NCI-H2227 treated with DMSO at 0.1 percent for 48 hours (cell line): ENCODE results near the gene NTN1.
"Not testable (repeated sequence)": the region's sequence is repeated elsewhere in the genome, so short reads cannot be mapped to it uniquely, and the experiment has no call there.

Experiments
- DNase-seq: peaks from one replicate; lab custom pipeline; 2025; lab: John Stamatoyannopoulos, UW

Gene NTN1

DNA sequence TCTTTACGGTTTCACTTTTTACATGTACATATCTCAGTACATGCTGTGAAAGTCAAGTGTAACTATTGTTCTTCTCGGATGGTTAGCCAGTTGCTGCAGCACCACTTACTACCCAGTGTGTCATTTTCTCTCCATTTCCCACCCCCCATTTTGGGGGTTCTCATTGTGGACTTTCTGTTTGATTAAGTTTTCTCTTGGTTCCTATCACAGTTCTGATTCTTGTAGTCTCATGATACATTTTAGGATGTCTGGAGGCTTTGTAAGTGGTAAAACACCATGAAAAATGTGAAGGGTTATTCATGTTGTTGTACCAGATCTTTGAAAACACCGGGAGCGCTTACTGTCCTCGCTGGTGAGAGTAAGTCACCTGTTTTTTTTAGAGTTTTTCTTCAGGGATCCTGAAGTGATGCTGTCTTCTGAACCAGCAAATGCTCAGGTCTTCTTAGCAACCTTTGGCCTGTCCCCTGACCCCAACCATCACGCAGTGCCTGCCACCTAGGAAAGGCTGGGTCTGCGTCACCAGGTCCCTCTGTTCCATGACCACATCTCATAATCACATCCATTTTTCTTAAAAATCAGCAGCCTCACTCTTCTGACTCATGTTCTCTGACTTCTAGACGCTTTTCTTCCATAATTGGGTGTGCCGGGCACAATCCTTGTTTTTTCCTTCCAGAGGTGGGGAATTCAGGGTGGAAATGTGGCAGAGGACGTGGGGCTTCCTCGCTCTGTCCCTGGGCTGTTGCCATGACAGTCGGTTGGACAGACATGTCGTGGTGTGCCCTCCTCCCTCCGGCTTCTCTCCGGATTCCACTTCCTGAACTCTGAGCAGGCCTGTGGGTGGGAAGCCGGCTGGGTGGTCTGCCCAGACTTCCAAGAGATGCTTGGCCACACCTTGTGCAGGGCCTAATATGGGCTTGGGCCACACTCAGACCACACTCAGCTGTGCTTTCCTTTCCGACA lies 102.6 kb downstream of the NTN1 start:
- no peak for DNase-seq

DNA sequence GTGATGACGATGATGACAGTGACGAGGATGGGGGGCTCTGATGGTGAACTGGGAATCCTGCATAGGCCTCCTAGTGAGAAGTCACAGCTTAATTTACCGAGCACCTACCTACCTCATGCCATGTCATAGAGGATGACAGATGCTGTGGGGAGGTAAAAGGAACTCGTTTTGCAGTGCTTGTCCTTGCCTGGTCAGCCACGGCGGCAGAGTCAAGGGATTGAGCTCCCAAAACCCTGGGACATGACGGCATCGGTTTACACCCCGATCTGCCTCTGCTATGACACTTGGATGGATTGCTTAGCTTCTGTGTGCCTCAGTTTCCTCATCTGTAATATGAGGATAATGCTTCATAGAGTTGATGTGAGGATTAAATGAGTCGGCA lies 103.2 kb downstream of the NTN1 start:
- DNase-seq: no peak

DNA sequence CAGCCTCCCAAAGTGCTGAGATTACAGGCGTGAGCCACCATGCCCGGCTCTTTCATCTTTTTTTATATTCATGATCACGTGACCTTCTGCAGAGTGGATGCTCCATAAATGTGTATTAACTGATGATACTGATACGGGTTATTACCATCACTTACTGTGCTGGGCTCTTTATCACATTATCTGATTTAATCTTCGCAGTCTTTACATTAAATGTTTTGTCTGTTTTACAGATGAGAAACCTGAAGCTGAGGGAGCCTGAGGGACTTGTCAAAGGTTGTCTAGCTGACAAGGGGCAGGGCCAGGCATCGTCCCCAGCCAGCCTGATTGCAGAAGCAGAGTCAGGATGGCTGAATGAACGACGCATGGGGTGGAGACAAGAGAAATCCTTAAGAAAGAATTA lies 104.4 kb downstream of the NTN1 start:
- DNase-seq: no peak

DNA sequence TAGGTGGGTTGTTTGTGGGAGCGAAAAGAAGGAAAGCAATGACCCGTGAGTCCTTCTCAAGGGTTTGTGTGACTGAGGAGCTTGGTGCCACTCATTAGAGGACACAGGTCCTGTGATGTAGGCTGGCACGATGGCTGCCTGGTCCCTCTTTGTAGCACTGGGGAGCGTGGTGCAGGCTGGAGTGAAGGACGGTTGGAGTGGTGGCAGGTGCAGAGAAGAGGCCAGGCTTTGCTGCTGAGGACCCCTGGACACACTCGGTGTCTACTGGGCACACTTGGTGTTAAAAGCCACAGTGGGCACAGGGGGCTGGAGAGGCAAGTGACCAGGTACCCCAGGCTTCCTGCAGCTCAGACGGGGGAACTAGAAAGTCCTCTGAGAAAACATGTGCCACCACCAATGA lies 106.0 kb downstream of the NTN1 start:
- no peak for DNase-seq

DNA sequence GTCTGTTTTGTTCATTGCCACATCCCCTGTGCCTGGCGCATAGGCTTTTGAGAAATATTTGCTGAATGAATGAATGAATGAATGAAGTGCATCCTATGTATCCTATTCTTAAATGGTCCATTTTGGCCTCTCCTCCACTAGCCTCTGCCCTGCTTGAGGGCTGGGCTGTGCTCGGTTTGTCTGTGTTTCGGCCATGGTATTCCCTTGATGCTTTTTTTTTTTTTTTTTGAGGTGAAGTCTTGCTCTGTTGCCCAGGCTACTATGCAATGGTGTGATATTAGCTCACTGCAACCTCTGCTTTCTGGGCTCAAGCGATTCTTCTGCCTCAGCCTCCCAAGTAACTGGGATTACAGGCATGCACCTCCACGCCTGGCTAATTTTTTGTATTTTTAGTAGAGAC lies 110.1 kb downstream of the NTN1 start:
- no peak for DNase-seq

DNA sequence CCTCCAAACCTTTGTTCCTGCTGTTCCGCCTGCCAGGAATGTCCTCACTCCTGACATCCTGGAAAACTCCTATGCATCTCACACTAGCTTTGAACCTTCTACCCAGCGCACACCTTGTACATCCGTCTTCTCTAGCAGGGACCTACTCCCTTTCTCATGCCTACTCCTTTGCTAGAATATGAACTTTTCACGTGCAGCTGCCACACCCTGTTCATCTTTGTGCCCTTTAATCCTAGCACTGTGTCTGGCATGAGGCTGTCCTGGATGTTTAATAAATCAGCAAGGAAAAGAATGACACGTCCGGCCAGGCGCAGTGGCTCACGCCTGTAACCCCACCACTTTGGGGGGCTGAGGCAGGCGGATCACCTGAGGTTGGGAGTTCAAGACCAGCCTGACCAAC lies 111.0 kb downstream of the NTN1 start:
- DNase-seq: no peak

DNA sequence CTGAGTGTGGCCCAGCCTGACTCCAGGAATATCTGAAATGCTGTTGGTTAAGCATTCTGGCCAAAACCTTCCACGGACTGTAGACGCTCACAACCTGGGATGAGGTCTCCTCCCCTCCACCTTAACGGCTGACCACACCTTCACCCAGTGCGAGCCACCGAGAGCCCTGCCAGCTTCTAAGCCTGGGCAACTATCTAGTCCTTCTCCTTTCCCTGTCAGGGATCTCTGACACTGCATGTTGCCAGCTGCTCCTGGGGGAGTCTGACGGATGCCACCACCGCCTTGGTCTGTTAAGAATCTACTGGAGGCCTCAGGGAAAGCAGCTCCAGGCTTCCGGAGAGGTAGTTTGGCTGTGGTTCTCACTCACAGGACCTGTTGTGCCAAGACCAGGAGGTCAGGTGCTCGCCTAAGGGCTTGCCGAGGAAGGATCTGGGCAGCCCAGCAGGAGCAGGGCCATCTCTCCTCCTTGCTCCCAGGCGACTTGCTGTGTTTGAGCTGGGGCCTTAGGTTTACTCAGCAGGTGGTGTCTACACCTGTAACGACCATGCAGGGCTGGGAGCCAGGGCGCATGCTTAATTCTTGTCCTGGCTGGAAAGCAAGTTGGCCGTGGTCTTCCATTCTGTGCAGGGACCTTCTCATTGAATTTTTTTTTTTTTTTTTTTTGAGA lies 111.8 kb downstream of the NTN1 start:
- no peak for DNase-seq

DNA sequence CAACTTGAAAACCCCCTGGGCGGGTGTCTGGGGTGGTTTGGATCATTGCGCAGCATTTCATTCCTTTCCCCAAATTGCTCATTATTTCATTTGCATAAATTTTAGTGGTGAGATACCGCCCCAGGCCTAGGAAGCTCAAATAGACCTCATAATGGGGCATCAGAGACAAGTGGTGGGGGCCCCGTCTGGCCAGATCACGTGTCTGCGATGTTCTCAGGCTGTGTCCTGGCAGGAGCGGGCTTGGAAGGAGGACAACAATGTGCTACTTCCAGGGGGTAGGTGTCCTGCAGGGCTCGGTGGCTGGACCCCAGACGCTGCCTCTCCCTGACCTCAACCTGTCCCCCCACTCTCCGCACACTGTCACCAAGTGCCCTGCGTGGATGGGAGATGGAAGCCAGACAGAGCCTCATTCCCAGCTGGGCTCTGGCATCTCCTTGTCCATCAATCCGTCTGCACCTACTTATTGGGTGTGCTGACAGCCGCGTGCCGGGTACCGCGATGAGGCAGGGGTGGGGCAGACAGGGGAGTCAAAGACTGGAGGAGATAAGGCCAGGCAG lies 116.9 kb downstream of the NTN1 start:
- DNase-seq: no peak

DNA sequence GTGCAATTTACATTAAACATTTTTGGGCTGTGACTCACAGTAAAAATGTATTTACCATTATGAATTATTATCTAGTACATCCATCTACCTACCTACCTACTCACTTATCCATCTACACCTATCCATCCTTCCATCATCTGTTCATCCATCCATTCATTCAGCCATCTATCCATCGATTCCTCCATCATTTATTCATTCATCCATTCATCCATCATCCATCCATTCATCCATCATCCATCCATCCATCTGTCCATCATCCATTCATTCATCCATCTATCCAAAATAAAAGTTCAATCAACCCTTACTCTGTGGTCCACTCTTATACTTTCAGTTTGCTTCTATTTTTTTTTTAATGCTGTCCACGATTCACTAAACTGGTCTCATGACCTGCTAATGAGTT lies 118.4 kb downstream of the NTN1 start:
- no peak for DNase-seq

DNA sequence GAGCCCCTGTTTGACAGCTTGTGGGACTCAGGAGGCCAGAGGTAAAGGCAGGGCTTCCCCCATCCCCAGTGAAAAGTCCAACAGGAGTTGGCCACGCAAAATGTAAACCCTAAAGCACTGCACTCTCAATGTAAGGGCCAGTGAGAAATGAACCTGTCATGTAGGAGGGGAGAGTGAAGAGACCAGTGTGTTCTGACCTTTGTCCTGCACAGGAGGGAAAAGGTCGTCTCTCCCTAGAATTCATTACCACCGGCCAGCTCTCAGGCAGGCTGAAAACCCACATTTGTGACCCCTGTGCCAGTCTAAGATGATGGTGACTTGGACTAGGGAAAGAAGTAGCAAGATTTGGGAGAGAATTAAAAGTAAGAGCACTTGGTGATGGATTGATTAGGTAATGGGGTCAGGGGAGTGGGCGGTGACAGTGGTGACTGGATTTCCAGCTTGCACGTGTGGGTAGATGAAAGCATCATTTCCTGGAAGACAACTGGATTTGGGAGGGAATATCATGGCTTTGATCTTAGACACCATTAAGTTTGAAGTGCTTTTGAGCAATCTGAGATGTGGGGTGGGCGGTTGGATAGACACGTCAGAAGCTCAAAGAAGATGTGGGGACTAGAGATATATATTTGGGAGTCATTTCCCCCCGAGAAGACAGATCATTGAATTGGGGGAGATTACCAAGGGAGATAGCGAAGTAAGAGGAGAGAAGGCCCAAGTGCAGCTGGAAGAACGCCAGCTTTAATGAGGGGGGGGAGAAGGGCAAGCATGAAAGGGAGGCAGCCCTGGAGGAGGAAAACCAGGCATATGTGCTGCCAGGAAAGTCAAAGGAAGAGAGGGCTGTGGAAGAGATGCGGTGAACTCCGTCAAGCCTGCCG lies 119.5 kb downstream of the NTN1 start:
- no peak for DNase-seq

DNA sequence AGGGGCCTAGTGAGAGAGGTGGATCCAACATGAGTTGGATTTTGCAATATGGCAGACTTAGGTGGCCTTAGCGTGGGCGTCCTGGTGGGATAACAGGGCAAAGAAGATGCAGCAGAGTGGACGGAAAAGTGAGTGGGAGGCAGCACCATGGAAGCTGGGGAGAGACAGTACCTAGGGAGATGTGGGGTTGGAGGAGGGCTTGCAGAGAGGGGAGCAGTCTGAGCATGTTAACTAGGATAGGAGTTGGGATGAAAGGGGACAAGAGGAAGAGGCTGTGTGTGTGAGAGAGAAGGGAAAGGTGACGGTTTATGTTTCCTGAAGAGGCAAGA lies 120.1 kb downstream of the NTN1 start:
- DNase-seq: no peak

DNA sequence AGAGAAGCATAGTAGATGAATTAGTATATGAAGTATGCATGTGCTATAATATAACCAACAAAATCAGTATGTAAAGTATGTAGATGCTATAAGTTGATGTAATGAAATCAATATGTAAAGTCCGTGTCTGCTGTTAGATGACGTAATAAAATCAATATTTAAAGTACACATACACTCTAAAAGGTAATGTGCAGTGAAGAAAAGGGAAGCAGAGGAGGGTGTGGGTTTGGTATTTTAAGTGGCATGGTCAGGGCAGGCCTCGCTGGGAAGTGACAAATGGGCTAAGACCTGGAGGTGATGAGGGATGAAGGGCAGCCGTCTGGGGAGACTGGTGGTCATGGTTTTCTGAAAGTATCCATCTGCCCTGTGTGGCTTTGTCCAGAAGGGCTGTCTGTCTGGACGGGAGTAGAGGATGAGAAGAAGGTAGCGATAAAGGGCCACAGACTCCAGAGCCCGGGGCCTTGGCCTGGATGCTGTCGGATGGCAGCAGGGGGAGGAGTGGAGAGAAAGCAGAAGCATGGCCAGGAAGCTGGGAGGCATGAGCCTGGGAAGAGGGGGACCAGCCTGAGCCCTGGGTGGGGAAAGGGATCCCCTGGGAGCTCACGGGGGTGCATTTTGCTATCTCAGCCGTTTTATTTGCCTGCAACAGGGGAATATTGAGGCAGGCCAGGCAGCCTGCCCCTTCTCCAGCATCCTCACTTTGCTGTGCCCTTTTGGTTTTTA lies 121.6 kb downstream of the NTN1 start:
- no peak for DNase-seq

DNA sequence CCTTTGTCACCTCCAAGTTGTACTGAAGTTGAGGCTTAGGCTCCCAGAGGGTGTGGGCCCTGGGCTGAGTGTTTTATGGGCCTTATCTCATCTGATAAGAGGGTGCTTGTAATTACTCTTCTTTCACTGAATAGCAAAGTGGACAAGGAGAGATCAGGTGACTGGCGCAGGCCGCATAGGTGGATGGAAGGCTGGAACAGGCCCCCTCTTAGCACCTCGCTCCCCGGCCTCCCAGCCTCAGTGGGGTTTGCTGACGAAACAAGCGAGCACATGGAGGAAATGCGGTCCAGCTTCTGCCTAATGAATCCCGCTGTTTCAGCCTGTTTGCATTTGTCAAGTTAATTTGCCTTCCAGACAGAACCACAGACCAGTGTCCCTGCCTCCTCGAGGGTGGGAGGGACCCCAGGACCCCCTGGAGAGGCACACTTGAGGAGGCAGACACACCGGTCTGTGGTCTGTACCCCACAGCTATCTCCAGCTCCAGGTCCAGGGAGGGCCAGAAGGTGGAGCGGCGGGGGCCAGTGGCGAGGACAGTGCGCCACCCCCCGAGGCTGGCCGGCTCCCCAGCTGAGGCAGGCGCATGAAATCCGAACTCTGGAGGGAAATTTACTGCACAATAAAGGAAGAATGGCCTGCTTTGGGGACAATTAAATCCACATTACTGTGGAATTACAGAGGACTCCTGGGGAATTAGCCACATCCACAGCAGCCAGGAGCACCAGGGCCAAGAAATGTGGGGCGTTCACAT lies 123.4 kb downstream of the NTN1 start:
- DNase-seq: no peak

DNA sequence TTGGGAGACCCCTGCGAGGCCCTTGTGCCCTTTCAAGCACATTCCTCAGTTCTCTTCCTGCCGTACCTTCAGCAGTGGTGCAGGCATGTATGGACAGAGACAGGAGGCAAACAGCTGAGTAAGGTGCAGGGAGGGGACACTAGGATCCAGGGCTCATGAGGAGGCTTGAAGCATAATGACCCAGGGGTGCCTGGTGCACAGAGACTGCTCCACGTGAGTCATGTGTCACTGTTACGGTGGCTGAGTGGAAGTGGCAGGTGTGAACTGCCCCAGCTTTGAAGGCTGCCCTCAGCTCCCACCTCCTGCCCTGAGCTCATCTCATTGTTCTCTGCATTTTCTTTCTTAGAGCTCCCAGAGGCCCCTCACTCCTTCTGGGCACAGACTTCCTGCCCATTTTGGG lies 124.8 kb downstream of the NTN1 start:
- no peak for DNase-seq

DNA sequence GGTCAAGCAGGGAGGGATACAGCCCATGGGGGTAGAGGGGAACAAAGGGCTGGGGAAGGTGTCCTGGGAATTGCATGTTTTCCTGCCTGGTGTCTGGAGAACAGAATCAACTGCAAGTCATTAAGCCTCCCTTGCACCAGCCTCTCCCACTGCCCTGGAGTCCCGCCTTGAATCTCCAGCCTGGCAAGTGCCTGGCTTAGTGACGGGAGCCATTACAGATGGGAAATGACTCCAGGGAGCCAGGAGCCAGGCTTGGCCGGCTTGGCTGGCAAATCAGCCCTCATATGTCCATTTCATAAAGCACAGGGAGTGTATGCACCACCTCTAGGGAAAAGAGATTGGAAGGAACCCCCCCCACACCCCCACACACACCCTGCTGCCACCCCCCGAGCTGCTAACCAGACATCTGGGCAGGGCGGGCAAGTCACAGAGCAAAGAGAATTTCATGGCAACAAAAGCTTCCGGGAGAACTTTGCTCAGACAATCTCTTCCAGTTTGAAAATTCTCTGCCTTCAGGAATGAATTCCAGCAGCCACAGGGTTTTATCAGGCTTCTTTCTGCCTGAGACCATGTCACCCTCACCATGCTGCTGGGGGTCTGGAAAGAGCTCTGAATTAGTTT lies 127.7 kb downstream of the NTN1 start:
- DNase-seq: no peak

DNA sequence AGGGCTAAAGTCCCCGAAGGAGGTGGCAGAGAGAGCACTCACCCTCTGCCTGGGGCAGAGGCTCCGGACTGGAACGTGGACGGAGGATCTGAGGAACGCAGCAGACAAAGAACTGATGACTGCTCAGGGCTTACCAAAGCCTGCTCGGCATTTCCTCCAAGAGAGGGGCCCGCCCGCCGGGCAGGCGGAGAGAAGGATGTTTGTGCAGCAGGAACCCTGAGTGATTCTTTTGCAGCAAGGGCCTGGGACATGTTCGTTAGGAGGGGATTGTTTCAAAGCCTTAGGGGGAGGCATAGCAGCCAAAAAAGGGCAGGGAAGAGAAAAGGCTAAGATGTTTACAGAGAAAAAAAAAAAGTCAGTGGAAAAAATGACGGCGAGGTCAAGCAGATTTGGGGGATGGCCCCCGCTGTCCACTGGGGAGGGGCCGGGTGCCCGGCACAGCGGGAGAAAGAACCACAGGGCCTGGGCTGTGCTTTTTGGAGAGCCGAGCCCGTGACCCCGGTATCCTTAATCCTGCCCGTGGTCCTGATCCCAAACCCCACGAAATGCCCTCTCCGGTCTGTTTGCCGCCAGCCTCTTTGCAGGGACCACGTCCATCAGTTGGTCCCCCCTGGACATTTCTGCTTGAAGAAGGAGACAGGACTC lies 129.3 kb downstream of the NTN1 start:
- DNase-seq: no peak

DNA sequence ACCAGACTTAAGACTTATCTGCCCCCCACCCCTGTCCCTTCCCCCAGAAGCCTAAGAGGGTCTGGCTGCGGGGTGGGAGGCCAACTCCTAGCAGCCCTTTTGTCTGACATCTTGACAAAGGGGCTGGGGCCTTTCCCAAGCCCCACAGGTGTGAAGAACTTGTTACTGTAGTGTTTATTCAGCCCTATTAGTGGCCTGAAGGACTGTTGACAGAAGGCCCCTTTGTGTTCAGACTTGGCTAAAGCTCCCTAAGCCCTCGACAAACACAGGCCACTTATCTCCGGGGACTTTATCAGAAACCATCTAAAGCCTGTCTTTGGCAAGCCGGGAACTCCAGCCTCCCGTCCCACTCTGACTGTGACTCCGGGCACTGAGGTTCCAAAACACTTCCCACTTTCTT lies 129.8 kb downstream of the NTN1 start:
- no peak for DNase-seq

DNA sequence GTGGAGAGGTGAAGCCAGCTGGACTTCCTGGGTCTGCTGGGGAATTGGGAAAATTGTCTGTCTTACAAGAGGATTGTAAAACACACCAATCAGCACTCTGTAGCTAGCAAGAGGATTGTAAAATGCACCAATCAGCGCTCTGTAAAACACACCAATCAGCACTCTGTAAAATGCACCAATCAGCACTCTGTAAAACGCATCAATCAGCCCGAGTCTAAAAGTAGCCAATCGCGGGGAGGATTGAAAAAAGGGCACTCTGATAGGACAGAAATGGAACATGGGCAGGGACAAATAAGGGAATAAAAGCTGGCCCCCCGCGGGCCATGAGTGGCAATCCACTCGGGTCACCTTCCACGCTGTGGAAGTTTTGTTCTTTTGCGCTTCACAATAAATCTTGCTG lies 130.4 kb downstream of the NTN1 start:
- DNase-seq: not testable (repeated sequence)

DNA sequence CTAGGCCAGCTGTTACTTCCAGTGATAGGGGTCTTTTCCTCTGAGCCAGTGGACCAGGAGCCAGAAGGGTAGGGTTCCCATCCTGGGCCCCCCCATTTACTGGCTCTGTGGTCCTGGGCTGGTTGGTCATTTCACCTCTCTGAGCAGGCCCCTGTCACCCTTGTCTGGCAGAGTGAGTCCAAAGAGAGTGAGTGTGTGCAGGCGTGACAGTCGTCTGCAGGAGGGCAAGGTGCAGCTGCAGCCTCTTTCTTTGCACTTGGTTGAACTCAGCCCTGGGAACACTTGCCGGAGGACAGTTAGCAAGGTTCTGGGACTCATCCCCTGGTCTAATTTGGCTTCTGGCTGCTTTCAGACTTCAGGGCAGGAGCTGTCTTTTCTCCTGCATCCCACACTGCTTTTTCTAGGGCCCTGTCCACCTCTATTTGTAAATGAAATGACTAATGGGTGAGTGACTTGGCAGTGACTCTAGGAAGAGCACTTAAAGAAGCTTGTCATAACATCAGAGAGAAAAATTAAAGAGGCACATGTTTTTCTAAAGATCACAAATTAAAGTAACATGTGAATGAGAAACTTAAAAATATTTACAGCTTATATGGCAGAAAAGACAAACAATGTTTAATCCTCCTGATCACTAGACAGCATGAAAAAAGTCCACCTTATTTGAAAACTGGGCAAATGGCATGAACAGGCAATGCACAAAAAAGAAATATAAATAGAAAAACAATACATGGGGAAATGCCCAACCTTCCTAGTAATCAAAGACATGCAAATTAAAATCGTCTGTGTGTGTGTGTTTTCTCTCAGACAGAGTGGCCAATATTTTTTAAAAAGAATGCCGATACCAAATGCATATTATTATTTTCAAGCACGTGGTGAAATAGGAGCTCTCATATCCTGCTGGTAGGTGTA lies 137.5 kb downstream of the NTN1 start:
- no peak for DNase-seq
